H1 (cell line): Measurements from ENCODE around the gene KXD1. TPM values are rescaled to one million over a fixed set of nuclear protein-coding genes. Genes with fewer than 3 reads are reported as not detected.

Source experiments
- CTCF ChIA-PET: fragments of 300-600 bp; sonication (Branson Sonifier 250); formaldehyde crosslinking; loops from one replicate; lab custom pipeline; 2021; ENCODE audit not compliant: partially characterized antibody; lab: Charles Lee
- POLR2A ChIA-PET: fragments of 300-600 bp; sonication (Branson Sonifier 250); formaldehyde crosslinking; loops from one replicate; lab custom pipeline; 2021; ENCODE audit warnings: inconsistent platforms; ENCODE audit not compliant: partially characterized antibody; lab: Charles Lee
- DNase-seq, 2 experiments: peaks; one replicate each; pipeline versions ENCODE4 v3.0.0 to v3.0.0-alpha.2; 2010 to 2022; ENCODE audit warnings: low spot score in 2 of 2, low read depth in 1 of 2, mixed read lengths in 1 of 2
- FAIRE-seq: peaks from 2 replicates; lab custom pipeline; 2011; peaks lifted over from hg19 to GRCh38; lab: Jason Lieb, UNC
- H2AFZ ChIP-seq: 2 replicates; pipeline ENCODE4 v1.8.1; 2012; ENCODE audit warnings: low read length, inconsistent platforms
- H2AK5ac ChIP-seq: 2 replicates; pipeline ENCODE4 v1.6.1; 2013; ENCODE audit warnings: low read depth, low read length
- H2BK120ac ChIP-seq: replicated peaks from 2 replicates; pipeline ENCODE3; 2013; ENCODE audit warnings: low read depth, low read length, inconsistent platforms
- H2BK12ac ChIP-seq: 2 replicates; pipeline ENCODE4 v1.6.1; 2013; ENCODE audit warnings: low read depth, low read length
- H2BK15ac ChIP-seq: 2 replicates; pipeline ENCODE4 v1.6.1; 2013; ENCODE audit warnings: low read length
- H2BK20ac ChIP-seq: 2 replicates; pipeline ENCODE4 v1.6.1; 2013; ENCODE audit warnings: low read length
- H2BK5ac ChIP-seq: 2 replicates; pipeline ENCODE4 v1.6.1; 2013; ENCODE audit warnings: low read depth, low read length
- H3K14ac ChIP-seq: 2 replicates; pipeline ENCODE4 v1.6.1; 2013; ENCODE audit warnings: inconsistent platforms; ENCODE audit not compliant: insufficient read length
- H3K18ac ChIP-seq: 2 replicates; pipeline ENCODE4 v1.6.1; 2013; ENCODE audit warnings: low read length; ENCODE audit errors: extremely low read depth
- H3K23ac ChIP-seq: 2 replicates; pipeline ENCODE4 v1.6.1; 2013; ENCODE audit warnings: inconsistent platforms; ENCODE audit not compliant: insufficient read length
- H3K23me2 ChIP-seq: 2 replicates; pipeline ENCODE4 v1.6.1; 2013; ENCODE audit warnings: low read depth, low read length
- H3K27ac ChIP-seq: 2 replicates; pipeline ENCODE4 v1.6.1; 2011; ENCODE audit warnings: low read depth, low read length, inconsistent platforms
- H3K27me3 ChIP-seq, 4 experiments: replicated peaks in 1 of 4; 1 replicate in 1 of 4; 2 replicates in 3 of 4; pipeline versions ENCODE4 v1.6.1 to v1.8.1; 2011 to 2013; ENCODE audit warnings: low read length in 3 of 4, mild to moderate bottlenecking in 3 of 4, inconsistent platforms in 2 of 4, mixed read lengths in 2 of 4, moderate library complexity in 1 of 4; ENCODE audit not compliant: control insufficient read depth in 3 of 4, insufficient read depth in 3 of 4; ENCODE audit errors: extremely low read depth in 1 of 4
- H3K36me3 ChIP-seq, 4 experiments: 2 replicates each; pipeline versions ENCODE4 v1.6.1 to v1.8.1; 2011 to 2013; ENCODE audit warnings: mild to moderate bottlenecking in 4 of 4, low read length in 3 of 4, moderate library complexity in 2 of 4, control low read depth in 1 of 4, inconsistent platforms in 1 of 4; ENCODE audit not compliant: insufficient read depth in 4 of 4, control insufficient read depth in 2 of 4
- H3K4ac ChIP-seq: replicated peaks from 2 replicates; pipeline ENCODE3; 2013; ENCODE audit warnings: low read length, low read depth, mixed read lengths, inconsistent platforms; ENCODE audit not compliant: insufficient read length
- H3K4me1 ChIP-seq, 4 experiments: replicated peaks in 1 of 4; 1 replicate in 1 of 4; 2 replicates in 3 of 4; pipeline versions ENCODE4 v1.6.1 to v1.8.1; 2011 to 2013; ENCODE audit warnings: low read length in 3 of 4, inconsistent platforms in 2 of 4, mixed read lengths in 1 of 4; ENCODE audit not compliant: insufficient read depth in 4 of 4, control insufficient read depth in 3 of 4
- H3K4me2 ChIP-seq, 2 experiments: 2 replicates each; pipeline versions ENCODE4 v1.6.1 to v1.8.1; 2011 to 2013; ENCODE audit warnings: low read depth in 2 of 2, low read length in 2 of 2, control low read depth in 1 of 2, inconsistent platforms in 1 of 2, mild to moderate bottlenecking in 1 of 2; ENCODE audit not compliant: insufficient read depth in 1 of 2
- H3K4me3 ChIP-seq, 4 experiments: fragments of 200-600, 300-600 bp in 1 of 4; sonication (generic), shearing (Covaris generic), sonication (Bioruptor Twin) in 1 of 4; 2 replicates each; pipeline versions ENCODE4 v1.5.1 to v1.8.1; 2011 to 2016; ENCODE audit warnings: low read length in 4 of 4, low read depth in 3 of 4, control low read depth in 2 of 4, inconsistent platforms in 2 of 4, mild to moderate bottlenecking in 2 of 4, mixed read lengths in 1 of 4, moderate library complexity in 1 of 4; ENCODE audit not compliant: insufficient read depth in 2 of 4; ENCODE audit errors: extremely low read depth in 1 of 4
- H3K56ac ChIP-seq: replicated peaks from 2 replicates; pipeline ENCODE3; 2013; ENCODE audit warnings: low read depth, mild to moderate bottlenecking, mixed read lengths, low read length, inconsistent platforms; ENCODE audit not compliant: insufficient read length
- H3K79me1 ChIP-seq: 2 replicates; pipeline ENCODE4 v1.6.1; 2013; ENCODE audit warnings: low read depth, low read length, control low read depth
- H3K79me2 ChIP-seq, 2 experiments: 2 replicates each; pipeline versions ENCODE4 v1.6.1 to v1.8.1; 2012 to 2013; ENCODE audit warnings: low read length in 2 of 2, mild to moderate bottlenecking in 2 of 2, inconsistent platforms in 1 of 2; ENCODE audit not compliant: insufficient read depth in 2 of 2, control insufficient read depth in 1 of 2
- H3K9ac ChIP-seq, 4 experiments: replicated peaks in 1 of 4; 1 replicate in 1 of 4; 2 replicates in 3 of 4; pipeline versions ENCODE4 v1.6.1 to v1.8.1; 2011 to 2013; ENCODE audit warnings: low read depth in 3 of 4, low read length in 3 of 4, control low read depth in 2 of 4, mild to moderate bottlenecking in 2 of 4, moderate library complexity in 2 of 4, inconsistent platforms in 1 of 4; ENCODE audit errors: extremely low read depth in 1 of 4
- H3K9me3 ChIP-seq, 2 experiments: 2 replicates each; pipeline versions ENCODE4 v1.6.1 to v1.8.1; 2012 to 2013; ENCODE audit warnings: mild to moderate bottlenecking in 2 of 2, moderate library complexity in 2 of 2, control low read depth in 1 of 2, inconsistent platforms in 1 of 2, low read depth in 1 of 2, low read length in 1 of 2, mixed read lengths in 1 of 2; ENCODE audit not compliant: insufficient read depth in 2 of 2
- H4K20me1 ChIP-seq, 2 experiments: replicated peaks in 1 of 2; 2 replicates each; pipeline versions ENCODE3 to v1.8.1; 2011 to 2013; ENCODE audit warnings: inconsistent platforms in 2 of 2, low read length in 2 of 2, mild to moderate bottlenecking in 1 of 2; ENCODE audit not compliant: insufficient read depth in 2 of 2, control insufficient read depth in 1 of 2
- H4K5ac ChIP-seq: 2 replicates; pipeline ENCODE4 v1.6.1; 2013; ENCODE audit warnings: low read length, low read depth, mixed read lengths, inconsistent platforms; ENCODE audit not compliant: insufficient read length
- H4K8ac ChIP-seq: 2 replicates; pipeline ENCODE4 v1.8.0; 2013; ENCODE audit warnings: mild to moderate bottlenecking, moderate library complexity, low read length, inconsistent platforms; ENCODE audit not compliant: insufficient read depth; ENCODE audit errors: extremely low read depth
- H4K91ac ChIP-seq: replicated peaks from 2 replicates; pipeline ENCODE3; 2013; ENCODE audit warnings: low read length, mixed read lengths, inconsistent platforms; ENCODE audit not compliant: insufficient read length
- BRCA1 ChIP-seq: IDR thresholded peaks from 2 replicates; pipeline ENCODE4 v1.6.1; 2012; ENCODE audit warnings: low read depth, low read length, improper control_type of control experiment
- CEBPB ChIP-seq: IDR thresholded peaks from 2 replicates; pipeline ENCODE4 v1.6.1; 2012; ENCODE audit warnings: low read depth, low read length
- EGR1 ChIP-seq: IDR thresholded peaks from 2 replicates; pipeline ENCODE4 v1.6.1; 2011; ENCODE audit warnings: low read depth, low read length, borderline replicate concordance
- JUN ChIP-seq: IDR thresholded peaks from 2 replicates; pipeline ENCODE4 v1.6.1; 2011; ENCODE audit warnings: low read depth, mild to moderate bottlenecking, improper control_type of control experiment, low read length
- JUND ChIP-seq: IDR thresholded peaks from 2 replicates; pipeline ENCODE4 v1.6.1; 2011; ENCODE audit warnings: mild to moderate bottlenecking, improper control_type of control experiment, low read length
- KDM1A ChIP-seq: fragments of 200-600, 300-600 bp; sonication (generic); IDR thresholded peaks from 2 replicates; pipeline ENCODE4 v1.7.1; 2016; ENCODE audit warnings: mild to moderate bottlenecking, low read length, borderline replicate concordance
- KDM4A ChIP-seq: IDR thresholded peaks from one replicate; pipeline ENCODE4 v1.7.1; 2012; ENCODE audit warnings: low read depth, mild to moderate bottlenecking, moderate library complexity, low read length, inconsistent platforms; ENCODE audit not compliant: severe bottlenecking
- WGBS, 2 experiments: shearing (Covaris generic) in 1 of 2; methylation state at CpG; one replicate each; pipeline versions ENCODE4 v1.1.6 to v1.1.7; 2013 to 2015; ENCODE audit warnings: low lambda C conversion rate in 2 of 2, mixed read lengths in 2 of 2, inconsistent platforms in 1 of 2, low coverage in 1 of 2, missing lambda C conversion rate in 1 of 2; ENCODE audit not compliant: insufficient replicate concordance in 2 of 2, insufficient coverage in 1 of 2, insufficient read length in 1 of 2; ENCODE audit errors: extremely low coverage in 1 of 2, missing lambda C conversion rate in 1 of 2; 5-methylcytosine and 5-hydroxymethylcytosine counted together
- polyA plus RNA-seq, 7 experiments: library from polyadenylated mRNA; depleted of rRNA in 3 of 7; stranded (reverse) in 5 of 7; unstranded in 2 of 7; fragments of >200 nt in 5 of 7; fragments of 200-250 nt in 2 of 7; gene quantifications; 1 replicate in 5 of 7; 2 replicates in 1 of 7; 4 replicates in 1 of 7; pipeline versions ENCODE4 v1.2.1 to v1.2.3, GENCODE V29; 2011 to 2013; ENCODE audit warnings: missing spikeins in 2 of 7, mixed read lengths in 2 of 7
- total RNA-seq: library from RNA; stranded (reverse); fragmentation: NEBNext Ultra II Directional; extraction: Animal tissue kit (Norgen Biotek cat#: 25700); gene quantifications from 2 replicates; pipeline ENCODE4 v1.2.1, GENCODE V29; 2021
- TF ChIP-seq, protein P1 (sequence below): IDR thresholded peaks from 2 replicates; pipeline ENCODE4 v1.6.1; 2012; ENCODE audit warnings: low read length, inconsistent platforms

Gene KXD1
- total and polyA plus RNA-seq, 2 of the 8 experiments (the other 6 are each of a cell fraction or from before 2014, with no cell fraction given), result 115 to 267 TPM

- FAIRE-seq, result no peak
- H2AFZ ChIP-seq, result no peak overlapping the region
- no peak overlapping the region for H3K23ac ChIP-seq
- H3K27me3 ChIP-seq, result no peaks in the 10 kb centered on the region
- no peaks in the 10 kb centered on the region; the same call in 1 of the 2 replicates for H3K79me1 ChIP-seq
- no peak overlapping the region for H2BK20ac ChIP-seq
- no peak for DNase-seq
- no peak overlapping the region for H3K9ac ChIP-seq
- H3K4ac ChIP-seq, result no peak overlapping the region
- H3K79me2 ChIP-seq, result no peaks in the 10 kb centered on the region
- CTCF ChIA-PET, result interaction anchor here (1.4 to 6.1 kb wide), 4 partner anchors 10 to 62 kb away, joined by 5 to 37 read pairs (median 6); partner anchors contain the start of genes ELL and REX1BD
- no peak overlapping the region for H4K91ac ChIP-seq
- H3K4me1 ChIP-seq, result no peaks in the 10 kb centered on the region
- H3K4me2 ChIP-seq, result no peak overlapping the region
- no peaks in the 10 kb centered on the region for H3K23me2 ChIP-seq
- no peak overlapping the region for H2AK5ac ChIP-seq
- no peak overlapping the region for H3K4me3 ChIP-seq
- peaks cover 3 to 5% of the 10 kb centered on the region in 2 experiments for H4K20me1 ChIP-seq
- no peak overlapping the region for H3K18ac ChIP-seq
- no peak overlapping the region for H2BK120ac ChIP-seq
- H3K56ac ChIP-seq, result no peak overlapping the region
- POLR2A ChIA-PET, result interaction anchor here (0.5 to 2.6 kb wide), 3 partner anchors 7 to 224 kb away, joined by 3 to 11 read pairs (median 4); no protein-coding TSS in a partner anchor
- H4K8ac ChIP-seq, result no peak overlapping the region
- no peak overlapping the region for H3K27ac ChIP-seq
- H2BK15ac ChIP-seq, result no peak overlapping the region
- H3K9me3 ChIP-seq, result no peaks in the 10 kb centered on the region
- H3K36me3 ChIP-seq, result peaks cover 8 to 34% (median 20%) of the 10 kb centered on the region in 4 experiments; a peak in 7 of 8 replicates
- H4K5ac ChIP-seq, result no peak overlapping the region
- H3K14ac ChIP-seq, result no peak overlapping the region
- H2BK12ac ChIP-seq, result no peak overlapping the region
- 92% methylated on average over 3 of the region's 9 CpGs; no CpG with 5 or more reads in 1 of the 2 experiments for WGBS, 2 experiments
- TF ChIP-seq BRCA1 (no peak), CEBPB (no peak), EGR1 (no peak), JUND (no peak), KDM1A (no peak), JUN (no peak), KDM4A (no peak)
- TF ChIP-seq, protein P1, sequence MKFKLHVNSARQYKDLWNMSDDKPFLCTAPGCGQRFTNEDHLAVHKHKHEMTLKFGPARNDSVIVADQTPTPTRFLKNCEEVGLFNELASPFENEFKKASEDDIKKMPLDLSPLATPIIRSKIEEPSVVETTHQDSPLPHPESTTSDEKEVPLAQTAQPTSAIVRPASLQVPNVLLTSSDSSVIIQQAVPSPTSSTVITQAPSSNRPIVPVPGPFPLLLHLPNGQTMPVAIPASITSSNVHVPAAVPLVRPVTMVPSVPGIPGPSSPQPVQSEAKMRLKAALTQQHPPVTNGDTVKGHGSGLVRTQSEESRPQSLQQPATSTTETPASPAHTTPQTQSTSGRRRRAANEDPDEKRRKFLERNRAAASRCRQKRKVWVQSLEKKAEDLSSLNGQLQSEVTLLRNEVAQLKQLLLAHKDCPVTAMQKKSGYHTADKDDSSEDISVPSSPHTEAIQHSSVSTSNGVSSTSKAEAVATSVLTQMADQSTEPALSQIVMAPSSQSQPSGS, result no peak
- H2BK5ac ChIP-seq, result no peak overlapping the region
Observed at GRCh38 chr19:18531485-18531884, 26.2 kb upstream of the KXD1 start.
